HG03521 (cell line): ENCODE measurements around the gene RNASE13.
"Not testable (repeated sequence)": the region's sequence is repeated elsewhere in the genome, so short reads cannot be mapped to it uniquely, and the experiment has no call there.

Experiments
- ATAC-seq: cut with Tn5 transposase; IDR thresholded peaks from one replicate; pipeline ENCODE4 v1.9.1; 2021; ENCODE audit warnings: mild to moderate bottlenecking, moderate library complexity; ENCODE audit not compliant: unreplicated experiment

RNASE13 gene

DNA sequence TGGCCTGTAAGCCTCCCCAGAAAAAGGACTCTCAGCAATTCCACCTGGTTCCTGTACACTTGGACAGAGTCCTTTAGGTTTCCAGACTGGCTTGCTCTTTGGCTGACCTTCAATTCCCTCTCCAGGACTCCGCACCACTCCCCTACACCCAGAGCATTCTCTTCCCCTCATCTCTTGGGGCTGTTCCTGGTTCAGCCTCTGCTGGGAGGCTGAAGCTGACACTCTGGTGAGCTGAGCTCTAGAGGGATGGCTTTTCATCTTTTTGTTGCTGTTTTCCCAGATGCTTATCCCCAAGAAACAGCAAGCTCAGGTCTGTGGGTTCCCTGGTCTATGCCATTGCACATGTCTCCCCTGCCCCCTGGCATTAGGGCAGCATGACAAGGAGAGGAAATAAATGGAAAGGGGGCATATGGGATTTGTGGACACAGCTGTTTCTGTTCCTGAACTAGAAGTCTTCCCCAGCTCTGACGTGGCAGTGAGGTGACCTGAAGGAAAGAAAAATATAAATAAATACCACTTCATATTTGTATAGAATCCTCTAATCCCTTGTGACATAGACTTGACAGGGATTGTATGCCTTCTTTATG lies 8.9 kb upstream of the RNASE13 start:
- no peak for ATAC-seq

- ATAC-seq: no peak
Observed at GRCh38 chr14:21042918-21043317, 8.3 kb upstream of the RNASE13 start.

DNA sequence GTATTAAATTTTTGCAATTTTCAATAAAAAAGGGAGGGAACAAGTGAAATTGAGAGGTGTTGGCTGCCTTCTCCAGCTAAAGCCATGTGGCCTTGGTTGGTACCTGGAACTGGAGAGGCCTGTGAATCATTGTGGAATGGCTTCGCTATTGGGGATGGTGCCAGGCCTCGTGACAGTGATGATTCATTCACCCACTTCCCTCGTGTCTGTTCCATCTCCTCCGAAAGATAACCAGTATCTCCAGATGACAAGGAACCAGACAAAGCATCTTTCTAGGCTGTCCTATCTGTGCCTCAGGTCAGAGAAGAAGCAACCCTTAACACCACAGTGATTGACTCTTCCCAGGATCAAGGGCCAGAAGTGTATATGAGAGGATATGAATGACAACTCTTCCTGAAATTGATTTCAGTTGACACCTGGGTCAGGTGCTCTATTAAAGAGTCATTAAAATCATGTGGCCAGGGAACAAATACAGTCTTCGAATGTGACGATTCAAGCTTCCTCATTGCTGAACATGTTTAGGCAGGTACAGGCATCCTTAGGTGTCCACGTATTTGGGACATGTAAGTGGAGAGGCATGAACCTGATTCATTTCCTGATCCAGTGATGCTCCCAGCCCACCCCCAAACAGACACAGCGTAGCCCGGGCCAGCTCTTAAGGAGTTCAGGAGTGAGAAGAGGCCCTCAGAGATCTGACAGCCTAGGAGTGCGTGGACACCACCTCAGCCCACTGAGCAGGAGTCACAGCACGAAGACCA lies 7.2 kb upstream of the RNASE13 start, which contains the start of gene RNASE7:
RNASE7 (plus strand) TSS at position 687 of the 758 bp plus-strand sequence. CDS start 631 bp downstream, outside the sequence.
- ATAC-seq: no peak

- ATAC-seq: not testable (repeated sequence)
Observed at GRCh38 chr14:21040941-21041340, 6.3 kb upstream of the RNASE13 start.

GRCh38 chr14:21040370-21040925 lies 5.8 kb upstream of the RNASE13 start:
- no peak for ATAC-seq

GRCh38 chr14:21039585-21040369 lies 5.2 kb upstream of the RNASE13 start:
- ATAC-seq: no peak

DNA sequence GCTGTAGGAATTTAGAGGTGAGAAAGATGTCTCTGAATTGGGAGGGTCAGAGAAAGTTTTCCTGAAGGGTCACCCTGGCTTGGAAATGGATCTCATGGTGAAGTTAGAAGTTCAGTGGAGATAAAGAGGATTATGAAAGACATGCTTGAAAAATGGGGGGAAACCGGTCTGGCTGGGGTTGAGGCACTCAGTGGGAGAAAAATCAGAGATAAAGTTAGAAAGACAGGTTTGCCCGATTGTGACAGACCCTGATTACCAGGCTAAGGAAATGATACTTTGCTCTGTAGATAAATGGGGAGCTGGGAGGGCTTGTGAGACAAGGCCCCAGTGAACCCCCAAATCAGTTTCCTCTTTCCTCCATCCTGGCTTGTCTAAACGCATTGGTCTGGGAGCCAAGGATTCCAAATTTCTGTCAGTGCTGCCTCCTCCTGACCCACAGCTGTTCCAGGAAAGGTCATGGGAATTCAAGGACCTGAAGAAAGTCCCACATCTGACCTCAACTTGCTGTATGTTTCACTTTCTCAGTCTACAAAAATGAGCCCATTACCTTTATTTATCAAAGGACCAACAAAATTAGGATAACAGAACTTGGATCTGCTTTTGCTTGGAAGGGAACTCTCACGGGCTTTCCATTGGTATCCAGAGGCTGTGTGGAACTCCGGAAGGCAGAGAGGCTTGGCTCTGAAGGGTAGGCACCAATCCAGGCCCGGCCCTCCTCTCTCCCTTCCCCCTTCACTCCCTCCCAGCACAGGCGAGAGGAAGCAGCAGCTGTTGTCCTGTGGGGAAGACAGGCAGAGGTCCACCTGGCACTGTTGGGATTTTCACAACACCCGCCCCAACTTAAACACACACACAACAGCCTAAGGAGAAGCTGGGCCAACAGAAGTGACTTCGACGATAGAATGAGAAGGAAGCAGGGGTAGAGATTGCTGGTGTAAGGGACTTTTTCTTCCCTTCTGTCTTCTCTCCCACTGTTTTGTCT lies 4.1 kb upstream of the RNASE13 start:
- ATAC-seq: no peak

- no peak for ATAC-seq
Observed at GRCh38 chr14:21037156-21037555, 2.5 kb upstream of the RNASE13 start.

DNA sequence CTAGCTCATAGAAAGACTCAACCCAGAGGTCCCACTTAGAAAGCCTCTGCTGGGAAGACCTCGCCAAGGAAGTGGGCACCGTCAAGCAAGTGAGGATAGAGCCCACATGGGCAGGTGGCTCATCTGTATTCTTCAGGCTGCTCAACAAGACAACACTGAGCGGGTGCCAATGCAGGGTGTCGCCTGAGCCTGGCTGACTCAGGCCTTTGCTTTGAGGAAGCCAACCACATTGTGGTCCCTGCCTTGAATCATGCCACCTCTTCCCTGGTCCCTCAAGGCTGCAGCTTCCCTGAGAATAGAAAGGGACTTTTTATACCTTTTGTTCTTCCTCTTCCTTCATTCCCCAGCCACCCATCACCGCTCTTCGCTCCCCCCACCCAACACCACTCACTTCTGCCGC lies 2.1 kb upstream of the RNASE13 start:
- ATAC-seq: no peak

DNA sequence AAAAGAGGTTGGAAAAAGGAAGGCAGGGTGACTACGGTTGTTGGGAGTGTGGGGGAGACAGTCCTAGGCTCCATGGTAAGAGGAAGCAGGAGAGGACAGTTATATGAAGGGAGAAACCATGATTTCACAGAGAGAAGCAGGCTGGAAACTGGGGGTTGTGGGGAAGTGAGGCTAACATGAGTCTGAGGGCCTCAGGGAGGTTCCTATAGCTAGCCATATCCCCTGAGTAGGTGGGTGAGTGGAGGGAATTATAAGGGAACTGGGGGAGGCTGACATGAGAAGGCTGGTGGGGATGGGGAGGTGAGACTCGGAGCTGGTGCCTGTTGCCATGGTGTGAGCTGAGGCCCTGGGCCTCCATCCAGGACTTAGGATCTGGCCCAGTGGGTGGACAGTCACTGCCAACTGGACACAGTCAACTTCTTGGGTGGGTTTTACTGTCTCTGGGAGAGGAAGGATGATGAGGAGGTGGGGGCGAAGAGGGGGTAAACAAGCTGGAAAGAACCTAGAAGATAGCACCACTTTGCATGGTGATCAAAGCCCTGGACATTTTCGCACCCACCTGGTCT lies 1.4 kb downstream of the RNASE13 start:
- no peak for ATAC-seq

DNA sequence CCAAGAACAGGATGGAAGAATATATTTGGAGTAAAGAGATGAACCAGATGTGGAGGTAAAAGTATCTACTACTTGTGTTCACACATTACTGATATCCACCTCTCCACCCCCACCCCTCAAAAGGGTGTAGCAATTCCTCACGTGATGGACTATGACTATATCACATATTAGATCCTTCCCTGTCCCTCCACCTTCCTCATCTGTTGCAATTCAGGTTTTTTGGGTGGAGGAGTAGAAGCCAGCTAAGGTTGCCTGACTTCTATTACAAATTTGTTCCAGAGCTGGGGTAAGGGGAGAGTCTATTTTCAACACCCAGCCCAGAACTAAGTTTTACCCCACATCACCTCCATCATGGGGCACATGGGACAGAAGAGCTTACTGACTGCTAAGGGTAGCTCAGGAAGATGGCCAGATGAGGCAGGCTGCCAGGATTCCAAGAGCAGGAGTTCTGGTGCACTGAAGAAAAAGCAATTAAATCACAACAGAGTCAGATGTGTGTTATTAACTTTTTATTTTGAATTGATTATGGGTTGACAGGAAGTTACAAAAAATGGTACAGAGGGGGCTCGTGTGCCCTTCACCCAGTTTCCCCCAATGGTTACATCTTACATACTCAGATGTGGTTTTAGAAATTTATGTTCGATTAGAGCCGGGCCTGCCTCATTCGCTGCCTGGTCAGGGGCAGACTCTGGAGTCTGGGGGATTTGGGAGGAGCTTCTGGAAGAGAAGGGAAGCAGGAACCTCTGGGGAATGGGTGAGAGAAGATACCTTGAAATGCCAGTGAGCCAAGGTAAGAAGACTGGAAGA lies 2.1 kb downstream of the RNASE13 start:
- ATAC-seq: no peak

GRCh38 chr14:21030531-21030930 lies 4.1 kb downstream of the RNASE13 start:
- no peak for ATAC-seq

- no peak for ATAC-seq
Observed at GRCh38 chr14:21029917-21030316, 4.7 kb downstream of the RNASE13 start, which contains the start of gene TPPP2. Gene TPPP2, plus strand, starts transcription at chr14:21030217. Its CDS starts 365 bp downstream, at chr14:21030582.

DNA sequence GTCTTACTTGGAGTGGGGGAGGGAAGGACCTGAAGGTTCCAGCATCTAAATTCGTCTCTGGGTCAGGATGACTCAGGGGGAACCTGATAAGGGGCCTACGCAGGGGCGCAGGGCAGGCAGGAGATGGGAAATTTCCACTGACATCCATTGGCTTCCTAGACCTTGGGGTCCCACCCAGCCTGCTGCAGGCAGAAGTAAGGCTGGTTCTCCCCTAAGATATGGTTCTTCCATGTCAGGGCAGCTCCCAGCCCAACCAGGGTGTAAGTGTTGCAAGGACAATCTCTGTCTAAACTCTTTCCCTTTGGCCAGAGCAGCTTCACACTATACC lies 7.7 kb downstream of the RNASE13 start:
- ATAC-seq: no peak

DNA sequence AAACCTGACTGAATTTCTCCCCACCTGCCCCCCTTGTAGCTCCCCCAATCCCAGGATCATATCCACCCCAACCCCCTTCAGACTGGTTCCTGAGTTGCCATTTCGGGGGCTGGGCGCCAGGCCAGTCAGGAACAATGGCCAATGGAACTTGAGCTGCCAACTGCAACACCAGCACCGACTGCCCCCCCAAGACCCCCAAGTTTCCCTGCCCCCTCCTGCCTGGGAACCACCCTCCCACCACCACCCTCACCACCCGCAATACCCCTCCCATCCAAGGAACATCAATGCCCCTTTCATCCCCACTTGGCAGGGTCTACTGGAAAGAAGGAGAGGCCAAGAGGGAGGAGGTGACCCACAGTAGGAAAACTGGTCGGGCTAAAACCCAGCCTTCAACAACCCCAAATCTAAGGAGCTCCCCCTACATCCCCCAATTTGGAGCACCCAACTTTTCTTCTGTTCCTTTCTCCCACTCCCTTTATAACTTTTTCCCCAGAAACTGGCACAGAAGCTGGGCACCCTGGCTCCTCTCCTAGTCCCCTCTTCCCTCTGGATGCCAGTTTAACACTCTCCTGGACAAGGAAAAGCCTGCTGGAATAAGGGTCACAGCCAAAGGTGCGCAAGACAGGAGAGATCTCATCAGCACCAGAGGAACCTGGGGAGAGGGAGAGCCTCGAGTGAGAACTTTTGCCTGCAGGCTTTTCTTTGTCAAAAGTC lies 8.2 kb downstream of the RNASE13 start:
- no peak for ATAC-seq

DNA sequence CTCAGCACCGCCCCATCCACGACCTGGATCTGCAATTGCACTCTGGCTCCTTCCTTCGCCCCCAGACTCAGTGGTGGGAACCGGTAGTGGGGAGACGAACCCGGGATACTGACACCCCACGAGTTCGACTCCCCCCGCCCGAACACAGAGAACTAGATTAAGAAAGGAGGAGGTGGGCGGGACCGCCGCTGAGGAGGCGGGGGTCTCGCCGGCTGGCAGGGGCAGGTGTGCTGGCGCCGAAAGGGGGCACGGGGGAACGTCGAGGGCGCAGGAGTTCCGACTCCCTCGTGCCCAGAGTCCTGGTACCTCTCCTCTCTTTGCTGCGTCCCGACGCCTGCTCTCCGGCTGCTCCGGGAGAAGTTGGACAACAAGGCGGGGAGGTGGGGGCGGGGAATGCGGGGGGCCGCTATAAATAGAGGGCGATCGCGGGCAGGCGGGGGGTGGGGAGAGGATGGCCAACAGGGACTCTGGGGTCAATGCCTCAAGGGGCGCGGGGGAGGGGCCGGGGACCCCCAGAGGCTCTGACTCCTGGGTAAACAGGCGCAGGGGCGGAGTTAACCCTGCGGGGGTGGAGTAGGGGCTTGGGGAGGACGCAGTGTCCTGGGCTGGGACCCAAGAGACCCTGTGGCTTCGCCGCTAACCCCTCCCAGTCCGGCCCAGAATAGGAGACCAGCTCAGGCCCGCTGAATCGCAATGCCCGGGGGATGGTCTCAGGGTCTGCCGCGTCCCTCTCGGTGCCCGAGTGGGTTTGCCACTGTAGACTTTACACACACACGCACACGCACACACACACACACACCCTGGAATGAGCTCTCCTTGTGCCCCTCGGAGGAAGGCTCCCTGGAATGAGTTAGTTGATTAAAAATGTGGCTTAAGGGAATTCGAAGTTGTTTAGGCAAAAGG lies 9.0 kb downstream of the RNASE13 start:
- ATAC-seq: no peak

DNA sequence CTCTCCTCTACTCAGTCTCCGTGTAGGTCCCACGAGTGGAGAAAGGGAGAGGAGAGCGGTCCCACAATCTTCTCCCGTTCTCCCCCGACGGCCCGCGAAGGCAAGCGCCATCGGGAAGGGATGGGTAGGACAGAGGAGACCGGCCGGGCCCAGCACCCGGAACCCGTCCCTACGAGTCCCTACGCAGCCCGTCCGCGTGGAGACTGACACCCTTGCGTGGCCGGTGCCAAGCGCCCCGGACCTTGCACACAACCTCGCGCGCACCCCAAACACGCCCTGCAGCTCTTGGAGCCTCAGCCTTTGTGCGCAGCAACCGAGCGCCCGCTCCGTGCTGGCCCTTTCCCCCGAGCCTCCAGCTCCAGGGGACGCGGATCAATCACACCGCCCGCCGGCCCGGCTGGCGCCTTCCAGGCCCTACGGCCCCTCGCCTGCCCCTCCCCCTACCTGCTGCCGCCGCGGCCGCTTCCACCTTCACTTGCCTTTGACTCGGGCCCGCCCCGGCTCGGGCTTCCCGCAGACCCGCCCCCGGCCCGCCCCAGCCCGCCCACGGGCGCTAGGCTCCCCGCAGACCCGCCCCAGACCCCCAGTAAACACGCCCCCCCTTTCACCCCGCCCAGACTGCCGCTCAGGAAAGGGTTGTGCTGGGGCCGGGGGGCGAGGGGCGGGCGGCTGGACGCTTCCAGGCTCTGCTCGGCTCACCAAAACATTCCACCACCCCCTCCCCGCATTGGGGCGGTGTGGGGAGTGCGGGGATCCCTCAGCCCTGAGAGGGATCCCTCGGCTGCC lies 9.8 kb downstream of the RNASE13 start, which contains the start of gene NDRG2:
NDRG2 (minus strand) TSS at position 477 of the 786 bp plus-strand sequence. CDS start 1,746 bp downstream, outside the sequence.
- no peak for ATAC-seq
